ENCODE results near the gene C1orf21.

C1orf21 gene

DNA sequence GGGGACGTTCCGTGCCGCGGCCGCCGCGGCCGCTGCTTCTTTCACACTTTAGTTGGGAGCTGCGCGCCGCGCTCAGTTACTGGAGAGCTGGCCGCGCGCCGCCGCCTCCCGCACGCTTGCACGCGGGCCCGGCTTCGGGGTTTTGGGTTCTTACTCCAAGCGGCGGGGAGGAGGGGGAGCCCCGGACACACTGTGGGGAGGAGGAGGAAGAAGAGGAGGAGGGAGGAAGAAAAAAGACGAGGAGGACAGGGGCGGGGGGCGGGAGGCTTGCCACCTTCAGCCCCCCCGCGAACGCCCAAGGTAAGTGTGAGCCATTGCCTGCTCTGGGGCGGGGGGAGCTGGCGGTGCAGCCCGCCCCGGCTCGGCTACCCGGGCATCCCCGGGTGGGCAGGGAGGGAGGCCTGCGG is 243 bp downstream of the C1orf21 start:
- no peak for DNase-seq (ENCODE audit: low read depth)

GRCh38 chr1:184387476-184388318 is 868 bp downstream of the C1orf21 start:
- peak; percentile 44 for DNase-seq (ENCODE audit: low read depth)

- no peak for DNase-seq (ENCODE audit: low read depth)
These were observed 1.6 kb downstream of the C1orf21 start for GRCh38 chr1:184388319-184388889.

- no peak for DNase-seq (ENCODE audit: low read depth)
These were observed 2.1 kb downstream of the C1orf21 start for GRCh38 chr1:184388971-184389370.

- DNase-seq (ENCODE audit: low read depth): no peak
These were observed 2.6 kb downstream of the C1orf21 start for GRCh38 chr1:184389446-184389845.

- DNase-seq (ENCODE audit: low read depth): no peak
These were observed 4.1 kb downstream of the C1orf21 start for GRCh38 chr1:184390889-184391288.

- DNase-seq (ENCODE audit: low read depth): no peak
These were observed 5.2 kb downstream of the C1orf21 start for GRCh38 chr1:184392067-184392466.

- no peak for DNase-seq (ENCODE audit: low read depth)
These were observed 6.1 kb downstream of the C1orf21 start for GRCh38 chr1:184392779-184393522.

GRCh38 chr1:184393962-184394361 is 7.1 kb downstream of the C1orf21 start:
- DNase-seq (ENCODE audit: low read depth): no peak

- DNase-seq (ENCODE audit: low read depth): no peak
These were observed 8.5 kb downstream of the C1orf21 start for GRCh38 chr1:184395370-184395769.

DNA sequence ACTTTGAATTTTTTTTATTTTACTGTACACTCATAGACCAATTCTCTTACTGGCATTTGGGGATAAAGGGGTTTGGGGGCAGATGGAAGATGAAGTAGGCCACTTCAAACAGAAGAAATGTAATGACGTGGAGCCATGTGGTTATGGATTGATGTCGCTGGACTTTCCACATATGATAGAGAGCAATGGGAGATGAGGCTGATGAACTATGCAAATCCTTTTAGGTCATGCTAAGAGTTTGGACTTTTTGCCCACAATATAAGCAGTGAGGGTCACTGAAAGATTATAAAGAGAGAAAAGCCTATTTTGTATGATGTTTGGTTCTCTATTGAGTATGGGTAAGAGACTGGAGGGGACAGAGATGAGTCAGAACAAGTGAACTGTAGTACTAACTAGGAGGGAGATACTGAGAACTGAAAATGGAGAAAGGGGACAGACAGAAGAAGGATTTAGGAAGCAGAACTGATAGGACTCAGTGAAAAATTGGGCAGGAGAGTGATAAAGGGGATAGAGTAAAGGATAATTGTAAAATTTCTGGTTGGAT is 9.2 kb downstream of the C1orf21 start:
- DNase-seq (ENCODE audit: low read depth): no peak

GRCh38 chr1:184399192-184399847 is 12.5 kb downstream of the C1orf21 start:
- DNase-seq (ENCODE audit: low read depth): no peak

DNA sequence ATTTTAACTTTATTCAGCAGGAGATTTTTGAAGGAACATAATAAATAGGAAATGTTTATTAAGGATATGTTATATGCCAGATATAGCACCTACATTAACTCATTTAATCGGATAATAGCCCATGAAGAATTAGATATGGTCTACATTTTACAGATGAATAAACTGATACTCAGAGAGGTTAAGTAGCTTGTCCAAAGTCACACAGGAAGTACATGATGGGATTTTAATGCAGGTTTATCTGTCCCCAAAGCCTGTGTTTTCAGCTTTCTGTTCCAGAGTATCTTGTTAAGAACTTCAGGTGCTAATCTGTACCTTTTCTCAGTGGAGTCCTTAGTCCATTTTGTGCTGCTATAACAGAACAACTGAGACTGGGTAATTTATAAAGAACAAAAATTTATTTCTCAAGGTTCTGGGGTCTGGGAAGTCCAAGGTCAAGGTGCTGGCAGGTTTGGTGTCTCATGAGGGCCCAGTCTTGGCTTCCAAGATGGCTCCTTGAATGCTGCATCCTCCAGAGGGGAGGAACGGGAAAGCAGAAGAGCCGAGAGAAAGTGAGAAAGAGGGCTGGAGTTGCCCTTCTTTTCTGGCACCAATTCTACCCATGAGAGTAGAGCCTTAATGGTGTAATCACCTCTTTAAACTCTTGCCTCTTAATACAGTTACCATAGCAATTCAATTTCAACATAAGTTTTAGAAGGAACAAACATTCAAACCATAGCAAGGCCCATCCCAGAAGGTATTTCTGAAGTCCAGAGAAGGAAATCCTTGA is 17.3 kb downstream of the C1orf21 start:
- no peak for DNase-seq (ENCODE audit: low read depth)

- DNase-seq (ENCODE audit: low read depth): no peak
These were observed 17.8 kb downstream of the C1orf21 start for GRCh38 chr1:184404727-184405027.

GRCh38 chr1:184405094-184405800 is 18.4 kb downstream of the C1orf21 start:
- DNase-seq (ENCODE audit: low read depth): no peak

GRCh38 chr1:184405801-184406142 is 18.9 kb downstream of the C1orf21 start:
- DNase-seq (ENCODE audit: low read depth): no peak

DNA sequence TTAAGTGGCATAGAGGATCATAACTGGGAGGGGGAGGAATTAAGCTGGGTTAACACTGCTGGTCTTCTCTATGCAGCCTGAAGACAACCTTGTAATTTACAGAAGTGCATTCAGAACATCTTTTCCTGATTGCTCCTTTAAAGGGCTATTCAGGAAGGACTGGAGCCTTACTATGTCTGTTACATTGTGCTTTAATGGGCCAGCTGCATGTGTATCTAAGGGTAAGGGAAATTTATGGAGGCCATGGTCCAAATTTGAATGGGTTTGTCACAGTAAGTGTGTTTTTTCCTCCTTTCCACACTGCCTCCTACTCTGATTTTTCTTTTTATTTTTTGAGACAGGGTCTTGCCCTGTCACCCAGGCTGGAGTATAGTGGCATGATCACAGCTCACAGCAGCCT is 19.6 kb downstream of the C1orf21 start:
- no peak for DNase-seq (ENCODE audit: low read depth)

DNA sequence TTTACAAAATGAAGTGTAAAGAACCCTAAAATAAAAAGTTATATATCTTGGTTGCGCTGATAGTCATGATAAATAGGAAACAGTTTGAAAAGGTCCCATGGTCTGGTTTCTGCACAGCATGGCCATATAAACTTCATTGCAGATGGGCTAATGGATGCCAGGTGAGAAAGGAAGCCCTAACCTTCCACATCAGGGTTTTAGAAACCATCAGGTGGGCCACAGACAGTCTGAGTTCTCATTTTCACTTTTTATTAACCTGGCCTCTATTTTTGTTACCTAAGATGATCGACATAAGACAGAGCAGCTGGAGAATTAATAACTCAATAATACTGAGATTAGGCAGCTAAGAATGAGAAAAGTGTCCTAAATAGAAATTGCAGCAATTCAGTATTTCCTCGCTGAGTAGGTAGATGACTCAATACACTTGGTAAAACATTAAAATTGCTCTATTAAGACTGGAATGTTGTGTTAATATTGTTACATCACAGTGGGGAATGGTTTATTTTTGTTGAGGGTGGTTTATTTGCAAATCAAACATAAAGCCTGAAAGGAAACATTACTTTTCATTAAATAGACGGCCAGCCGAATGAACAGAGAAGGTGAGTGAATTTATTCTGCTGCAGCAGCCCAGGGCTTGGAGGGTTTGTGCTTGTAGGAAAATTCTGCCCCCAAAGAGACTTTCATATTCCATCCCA is 21.1 kb downstream of the C1orf21 start:
- no peak for DNase-seq (ENCODE audit: low read depth)

DNA sequence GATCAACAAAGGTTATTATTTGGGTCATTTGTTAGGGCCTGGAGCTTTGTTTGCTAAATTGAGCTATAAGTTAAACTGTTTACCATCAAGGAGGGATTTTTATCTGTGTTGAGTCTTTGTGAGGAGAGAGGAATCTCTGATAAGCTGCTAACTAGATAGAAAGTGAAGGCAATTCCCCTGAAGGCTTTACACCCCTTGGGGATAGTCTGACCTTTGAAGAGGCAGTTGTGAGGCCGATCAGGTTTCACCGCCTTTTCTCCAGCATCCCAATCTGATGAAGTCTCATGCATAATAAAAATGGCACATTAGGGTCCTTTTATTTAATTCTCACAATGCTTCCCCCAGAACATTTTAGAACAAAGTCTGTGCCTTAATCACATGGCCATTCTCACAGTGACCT is 21.8 kb downstream of the C1orf21 start:
- no peak for DNase-seq (ENCODE audit: low read depth)

GRCh38 chr1:184409011-184409410 is 22.2 kb downstream of the C1orf21 start:
- no peak for DNase-seq (ENCODE audit: low read depth)

GRCh38 chr1:184412472-184412871 is 25.6 kb downstream of the C1orf21 start:
- DNase-seq (ENCODE audit: low read depth): no peak

Measured in activated gamma-delta T cell treated with anti-CD3 and anti-CD28 coated beads, Interleukin-2, amount 50 U/mL, for 16 hours (primary cell).